GM19035 (cell line): ENCODE measurements around the gene LGALS7.

Source experiments
- ATAC-seq: cut with Tn5 transposase; IDR thresholded peaks from one replicate; pipeline ENCODE4 v1.9.1; 2021; ENCODE audit not compliant: unreplicated experiment

Gene LGALS7

DNA sequence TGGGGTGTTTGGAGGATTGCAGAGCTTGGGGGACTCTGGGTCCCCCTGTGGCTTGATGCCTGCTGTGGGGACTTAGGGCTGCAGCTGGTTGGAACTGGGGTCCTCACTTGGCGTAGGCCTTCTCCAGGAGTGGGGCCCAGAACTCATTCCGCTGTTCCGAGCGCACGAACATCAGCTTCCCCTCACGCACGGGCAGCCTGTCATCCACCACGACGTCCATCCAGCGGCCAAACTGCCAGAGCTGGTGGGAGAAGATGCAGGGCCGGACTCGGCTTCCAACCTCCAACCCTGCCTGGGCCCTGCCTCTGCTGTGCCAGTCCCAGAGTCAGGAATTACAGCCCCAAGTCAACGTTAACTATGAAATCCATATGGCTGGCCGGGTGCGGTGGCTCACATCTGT, 31.6 kb downstream of the LGALS7 start:
- ATAC-seq: no peak

DNA sequence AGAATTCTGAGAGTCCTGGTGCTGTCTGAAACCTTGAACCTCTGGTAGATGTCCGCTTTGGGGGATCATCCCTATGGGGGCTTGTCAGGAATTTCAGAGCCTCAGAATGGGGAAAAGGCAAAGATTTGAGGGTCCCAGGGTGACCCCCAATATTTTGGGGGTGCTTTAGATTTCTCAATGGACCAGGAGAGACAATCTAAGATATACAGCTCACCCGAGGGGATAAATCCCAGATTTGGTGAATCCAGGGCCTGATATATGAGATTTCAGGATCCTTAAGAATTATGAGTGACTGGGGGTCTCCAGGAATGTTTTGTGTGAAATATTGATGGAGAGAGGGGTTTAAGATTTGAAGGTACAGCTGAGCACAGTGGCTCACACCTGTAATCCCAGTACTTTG, 32.4 kb downstream of the LGALS7 start:
- ATAC-seq: no peak

- no peak for ATAC-seq
Observed at GRCh38 chr19:38740257-38740592, 33.1 kb downstream of the LGALS7 start.

DNA sequence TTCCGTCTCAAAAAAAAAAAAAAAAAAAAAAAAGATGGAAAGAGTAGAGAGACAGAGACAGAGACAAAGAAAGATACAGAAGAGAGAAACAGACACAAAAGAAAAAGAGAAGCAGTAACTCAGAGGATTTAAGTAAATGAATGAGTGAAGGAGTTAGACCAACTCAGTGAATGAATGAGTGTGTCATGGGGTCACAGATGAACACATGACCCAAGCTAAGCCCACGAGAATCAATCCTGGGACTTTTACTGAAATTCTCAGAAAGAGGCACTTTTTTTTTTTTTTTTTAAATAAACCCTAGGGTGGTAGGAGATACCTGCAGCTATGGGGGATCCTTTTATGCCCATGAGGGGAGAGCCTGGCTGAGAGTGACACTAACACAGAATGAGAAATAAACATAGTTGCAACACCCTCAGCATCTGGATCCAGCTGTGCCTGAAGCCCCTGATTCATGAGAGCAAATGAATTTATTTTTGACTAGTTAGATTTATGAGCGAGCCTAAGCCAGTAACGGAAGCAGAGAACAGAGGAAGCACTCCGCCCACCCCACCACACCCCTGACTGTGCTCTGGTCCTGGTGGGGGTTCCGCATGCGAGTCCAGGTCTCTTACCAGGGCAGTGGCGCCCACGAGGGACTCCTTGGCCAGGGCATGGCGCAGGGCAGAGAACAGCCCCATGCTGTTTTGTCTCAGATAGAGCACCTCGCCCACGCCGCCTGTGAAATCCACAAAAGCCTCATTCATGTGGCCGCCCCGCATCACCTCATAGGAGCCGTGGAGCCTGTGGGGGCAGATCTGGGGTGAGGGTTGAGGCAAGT, 33.7 kb downstream of the LGALS7 start:
- ATAC-seq: no peak

- ATAC-seq: no peak
Observed at GRCh38 chr19:38737921-38738737, 35.2 kb downstream of the LGALS7 start.

DNA sequence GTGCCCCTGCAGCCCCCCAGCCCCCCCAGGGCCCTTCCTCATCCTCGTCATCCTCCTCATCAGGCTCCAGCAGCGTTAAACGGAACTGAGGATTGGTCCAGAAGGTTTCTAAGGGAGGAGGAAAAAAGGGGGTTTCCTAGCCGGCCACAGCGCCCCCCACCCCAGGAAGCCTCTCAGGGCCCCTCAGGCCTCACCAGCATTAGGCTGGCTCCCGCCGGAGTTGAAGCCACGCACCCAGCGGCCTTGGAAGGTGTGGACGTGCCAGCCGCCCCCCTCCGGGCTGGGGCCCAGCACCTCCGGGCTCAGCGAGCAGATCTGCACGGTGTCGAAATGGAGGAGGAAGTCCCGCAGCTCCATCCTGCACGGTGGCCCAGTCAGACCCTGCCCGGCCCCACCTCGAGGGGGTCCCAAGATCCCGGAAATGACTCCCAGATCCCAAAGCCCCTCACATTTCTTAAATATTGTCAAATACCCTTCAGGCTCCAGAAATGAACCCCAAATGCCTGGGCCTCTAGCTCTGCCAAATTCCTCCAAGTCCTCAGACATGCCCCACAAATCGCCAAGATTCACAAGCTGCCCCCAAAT, 35.9 kb downstream of the LGALS7 start:
- no peak for ATAC-seq

DNA sequence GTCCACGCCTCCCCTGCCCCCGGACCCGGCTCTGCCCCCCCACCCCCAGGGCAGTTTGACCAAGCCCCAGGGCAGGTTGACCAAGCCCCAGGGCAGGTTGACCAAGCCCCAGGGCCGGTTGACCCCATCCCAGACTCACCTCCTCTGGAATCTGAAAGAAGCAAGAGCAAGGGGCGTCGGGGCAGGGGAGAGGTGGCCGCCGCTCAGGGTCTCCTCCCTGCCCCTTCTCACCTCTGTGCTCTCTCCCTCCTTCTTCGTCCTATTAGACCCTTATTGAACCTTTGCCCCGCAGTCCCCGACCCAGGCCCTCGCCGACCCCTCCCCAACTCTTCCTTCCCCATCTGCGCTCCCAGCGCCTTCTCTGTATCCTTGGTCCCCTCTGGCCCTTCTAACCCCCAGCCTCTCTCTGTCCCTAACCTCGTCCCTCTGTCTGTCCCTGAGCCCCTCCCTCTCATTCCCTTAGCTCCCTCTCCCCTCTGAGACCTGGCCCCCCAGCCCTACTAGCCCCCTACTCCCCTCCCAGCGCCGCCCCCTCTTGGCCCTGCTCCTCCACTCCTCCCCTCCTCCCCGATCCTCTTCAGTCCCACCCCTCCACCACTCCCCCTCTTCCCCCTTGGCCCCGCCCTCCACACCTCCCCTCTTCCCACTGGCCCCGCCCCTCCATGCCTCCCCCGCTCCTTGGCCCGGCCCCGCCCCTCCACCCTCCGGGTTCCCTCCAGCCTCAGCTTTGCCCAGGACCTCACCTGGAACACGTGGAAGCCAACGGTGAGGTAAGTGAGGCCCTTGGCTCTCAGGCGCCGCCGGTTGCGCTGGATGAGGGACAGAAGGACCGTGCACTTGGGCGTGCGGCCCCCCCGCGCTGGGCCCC, 36.7 kb downstream of the LGALS7 start:
- ATAC-seq: no peak

DNA sequence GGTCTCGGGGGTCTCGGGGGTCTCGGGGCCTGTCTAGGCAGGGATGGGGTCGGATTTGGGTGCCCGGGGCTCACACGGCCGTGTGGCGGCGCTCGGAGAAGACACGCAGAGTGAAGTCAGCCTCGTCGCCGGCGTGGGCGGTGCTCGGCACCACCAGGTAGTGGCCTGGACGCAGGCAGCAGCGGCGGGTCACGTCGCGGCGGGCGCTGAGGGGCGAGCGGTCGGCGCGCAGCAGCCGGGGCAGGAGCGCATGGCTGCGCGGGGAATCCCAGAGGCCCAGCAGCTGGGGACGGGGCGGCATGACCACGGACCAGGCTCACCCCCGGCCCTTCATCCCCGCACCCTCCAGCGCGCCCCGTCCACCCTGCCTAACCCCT, 37.3 kb downstream of the LGALS7 start:
- no peak for ATAC-seq

DNA sequence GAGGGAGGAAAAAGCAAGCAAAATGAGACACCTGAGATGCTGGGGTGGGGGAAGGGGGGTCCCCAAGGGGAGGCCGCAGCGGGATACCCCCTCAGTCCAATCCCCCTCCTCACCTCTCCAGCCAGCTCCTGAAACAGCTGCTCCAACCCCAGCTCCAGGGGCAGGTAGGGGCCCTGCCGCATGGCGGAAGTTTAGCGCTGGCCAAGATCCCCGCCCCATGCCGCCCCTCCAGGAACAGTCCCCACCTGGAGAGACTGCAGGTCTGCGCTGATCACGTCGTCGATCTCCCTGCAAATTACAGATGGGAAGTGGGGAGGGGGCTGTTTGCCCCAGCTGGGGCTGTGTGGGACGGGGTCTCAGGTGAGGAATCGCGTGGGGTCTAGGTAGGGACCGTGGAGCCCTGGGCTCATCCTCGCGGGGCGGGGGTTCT, 38.0 kb downstream of the LGALS7 start:
- ATAC-seq: no peak

DNA sequence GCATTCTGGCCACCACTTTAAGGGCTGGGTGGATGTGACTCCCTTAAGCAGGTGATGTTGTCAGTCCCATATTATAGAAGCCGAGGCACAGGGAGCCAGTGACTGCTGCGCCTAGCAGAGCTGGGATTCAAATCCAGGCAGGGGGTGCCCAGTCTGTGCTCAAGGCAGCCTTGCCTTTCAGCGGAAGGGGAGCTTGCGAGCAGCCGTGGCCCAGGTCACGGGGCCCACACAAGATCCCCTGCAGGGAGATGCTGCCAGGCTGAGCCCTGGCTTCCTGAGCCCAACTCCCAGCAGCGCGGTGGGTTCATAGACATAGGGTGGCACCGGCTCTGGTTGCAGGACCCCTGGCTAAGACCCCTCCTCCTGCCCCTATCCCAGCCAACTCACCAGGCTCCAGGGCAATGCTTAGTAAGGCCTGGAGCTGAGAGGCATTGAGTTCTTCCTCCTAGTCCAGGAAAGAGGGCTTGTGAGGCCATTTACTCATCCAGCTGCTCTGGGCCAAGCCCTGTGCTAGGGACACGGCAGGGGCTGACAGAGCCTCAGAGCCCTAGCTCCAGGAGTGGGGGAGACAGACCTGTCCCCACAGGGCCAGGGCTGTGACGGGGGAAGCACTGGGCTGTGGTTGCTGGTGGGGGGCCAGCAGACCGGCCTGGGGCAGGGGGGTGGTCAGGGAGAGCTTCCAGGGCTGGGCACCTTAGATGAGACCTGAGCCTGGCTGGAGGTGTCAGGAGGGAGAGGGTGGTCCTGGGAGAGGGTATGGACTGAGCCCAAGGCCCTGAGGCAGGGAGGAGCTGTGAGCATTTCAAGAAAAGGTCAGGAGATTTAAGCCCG, 38.7 kb downstream of the LGALS7 start:
- ATAC-seq: no peak

- no peak for ATAC-seq
Observed at GRCh38 chr19:38734176-38734425, 39.2 kb downstream of the LGALS7 start.

- ATAC-seq: no peak
Observed at GRCh38 chr19:38733493-38734175, 39.7 kb downstream of the LGALS7 start.

DNA sequence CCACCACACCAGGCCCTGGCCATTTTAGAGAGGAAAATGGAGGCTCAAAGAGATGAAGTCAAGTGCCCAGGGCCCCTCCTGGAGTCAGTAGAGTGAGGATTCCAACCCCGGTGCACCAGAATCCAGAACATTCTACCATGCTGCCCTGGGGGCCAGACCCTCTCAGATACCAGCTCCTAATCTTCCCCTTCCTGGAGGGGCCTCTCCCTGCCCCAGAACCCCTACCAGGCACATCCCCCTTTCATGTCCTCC, 40.1 kb downstream of the LGALS7 start:
- ATAC-seq: no peak

GRCh38 chr19:38731654-38732301, 41.5 kb downstream of the LGALS7 start:
- no peak for ATAC-seq

DNA sequence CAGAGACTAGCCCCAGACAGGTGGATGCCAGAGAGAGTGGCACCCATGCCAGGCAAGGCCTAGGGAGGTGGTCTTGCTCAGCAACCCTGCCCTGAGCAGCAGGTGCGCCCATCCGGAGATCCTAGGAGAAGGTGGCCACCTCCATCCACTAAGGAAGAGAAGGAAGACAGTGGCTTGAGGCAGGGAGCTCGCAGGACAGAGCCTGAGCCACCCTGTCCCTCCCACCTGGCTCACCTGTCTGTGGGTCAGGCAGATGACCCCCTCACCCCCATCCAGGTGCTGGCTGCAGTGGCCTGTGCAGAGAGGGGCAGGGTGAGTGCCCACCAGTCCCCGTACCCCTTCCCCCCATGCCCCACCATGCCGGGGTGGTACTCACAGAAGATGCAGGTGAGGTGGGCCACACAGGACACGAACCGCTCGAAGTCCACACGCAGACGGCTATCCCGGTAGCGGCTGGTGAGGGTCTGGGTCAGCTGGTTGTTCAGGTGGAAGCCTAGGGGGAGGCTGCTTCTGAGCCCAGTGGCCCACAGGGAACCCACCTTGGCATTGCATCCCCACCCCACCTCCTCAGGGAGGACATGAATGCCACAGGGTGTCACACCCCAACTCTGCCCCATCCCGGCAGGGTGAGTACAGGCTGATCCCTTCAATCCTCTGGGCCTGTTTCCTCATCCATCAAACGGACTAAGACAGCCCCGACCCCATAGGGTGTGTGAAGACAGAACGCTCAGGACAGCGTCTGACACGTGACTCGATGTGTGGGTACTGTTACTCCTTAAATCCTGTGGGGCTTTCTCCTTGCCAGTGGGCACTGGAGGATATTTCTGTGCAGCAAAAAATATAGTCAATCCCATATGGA, 42.4 kb downstream of the LGALS7 start:
- ATAC-seq: no peak

- ATAC-seq: no peak
Observed at GRCh38 chr19:38730470-38730730, 42.9 kb downstream of the LGALS7 start.

DNA sequence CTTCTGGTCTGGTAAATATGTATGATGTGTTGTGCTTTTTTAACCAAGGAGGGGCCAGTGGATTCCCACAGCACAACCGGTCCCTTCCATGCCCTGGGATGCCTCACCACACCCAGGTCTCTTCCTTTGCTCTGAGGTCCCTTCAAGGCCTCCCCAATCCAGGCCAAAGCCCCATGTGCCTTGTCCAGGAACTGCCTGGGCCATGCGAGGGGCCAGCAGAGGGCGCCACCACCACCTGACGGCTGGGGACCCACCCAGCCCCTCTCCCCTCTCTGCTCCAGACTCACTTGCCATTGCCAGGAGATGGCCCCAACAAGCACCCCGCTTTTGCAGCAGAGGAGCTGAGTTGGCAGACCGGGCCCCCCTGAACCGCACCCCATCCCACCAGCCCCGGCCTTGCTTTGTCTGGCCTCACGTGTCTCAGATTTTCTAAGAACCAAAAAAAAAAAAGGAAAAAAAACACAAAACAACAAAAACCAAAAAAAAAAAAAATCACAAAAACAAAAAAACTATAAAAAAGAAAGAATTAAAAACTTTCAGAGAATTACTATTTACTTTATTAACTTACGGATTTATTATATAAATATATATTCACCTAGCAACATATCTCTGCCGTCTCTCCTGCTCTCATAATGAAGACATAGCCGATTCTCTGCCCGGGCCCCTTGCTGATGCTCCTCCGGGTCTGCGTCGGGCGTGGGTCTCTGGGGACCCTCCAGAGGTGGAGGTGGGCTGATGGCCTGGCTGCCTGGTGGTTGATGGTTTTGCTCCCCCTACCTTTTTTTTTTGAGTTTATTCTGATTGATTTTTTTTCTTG, 43.5 kb downstream of the LGALS7 start:
- ATAC-seq: no peak
